GM10266 (cell line): ENCODE data around the gene BICDL2.
"Not testable (repeated sequence)": the region's sequence is repeated elsewhere in the genome, so short reads cannot be mapped to it uniquely, and the experiment has no call there.

ENCODE experiments used
- DNase-seq: peaks from one replicate; pipeline ENCODE4 v3.0.0; 2012; ENCODE audit errors: extremely low spot score
- TF ChIP-seq, protein P1 (sequence below): IDR thresholded peaks from 2 replicates; pipeline ENCODE4 v1.5.1; 2012; ENCODE audit warnings: mild to moderate bottlenecking, low read depth; ENCODE audit not compliant: control insufficient read depth, insufficient read depth; ENCODE audit errors: missing control alignments

BICDL2 gene

DNA sequence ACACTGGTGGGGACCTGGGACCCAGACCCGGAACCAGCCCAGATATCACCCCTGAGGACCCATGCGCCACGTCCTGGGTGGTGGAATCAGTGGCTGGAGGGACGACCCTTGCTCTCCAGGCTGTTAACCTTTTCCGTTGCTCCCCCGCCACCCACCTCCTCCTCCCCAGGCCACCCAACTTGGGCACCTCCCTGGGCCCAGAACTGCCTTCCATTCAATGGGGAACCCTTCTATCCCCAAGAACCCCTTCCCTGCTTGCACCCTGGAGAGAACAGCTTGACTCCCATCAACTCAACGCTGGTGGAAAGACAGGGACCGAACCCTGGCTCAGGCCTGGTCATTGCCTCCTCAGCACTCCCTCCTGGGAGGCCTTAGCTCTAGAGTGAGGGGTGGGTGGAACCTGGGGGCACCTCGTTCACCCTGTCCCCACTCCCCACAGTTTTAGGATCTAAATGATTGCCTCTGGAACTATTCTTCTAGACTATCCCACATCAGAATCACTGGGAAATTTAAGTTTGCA, 23.0 kb upstream of the BICDL2 start:
- TF ChIP-seq, protein P1, sequence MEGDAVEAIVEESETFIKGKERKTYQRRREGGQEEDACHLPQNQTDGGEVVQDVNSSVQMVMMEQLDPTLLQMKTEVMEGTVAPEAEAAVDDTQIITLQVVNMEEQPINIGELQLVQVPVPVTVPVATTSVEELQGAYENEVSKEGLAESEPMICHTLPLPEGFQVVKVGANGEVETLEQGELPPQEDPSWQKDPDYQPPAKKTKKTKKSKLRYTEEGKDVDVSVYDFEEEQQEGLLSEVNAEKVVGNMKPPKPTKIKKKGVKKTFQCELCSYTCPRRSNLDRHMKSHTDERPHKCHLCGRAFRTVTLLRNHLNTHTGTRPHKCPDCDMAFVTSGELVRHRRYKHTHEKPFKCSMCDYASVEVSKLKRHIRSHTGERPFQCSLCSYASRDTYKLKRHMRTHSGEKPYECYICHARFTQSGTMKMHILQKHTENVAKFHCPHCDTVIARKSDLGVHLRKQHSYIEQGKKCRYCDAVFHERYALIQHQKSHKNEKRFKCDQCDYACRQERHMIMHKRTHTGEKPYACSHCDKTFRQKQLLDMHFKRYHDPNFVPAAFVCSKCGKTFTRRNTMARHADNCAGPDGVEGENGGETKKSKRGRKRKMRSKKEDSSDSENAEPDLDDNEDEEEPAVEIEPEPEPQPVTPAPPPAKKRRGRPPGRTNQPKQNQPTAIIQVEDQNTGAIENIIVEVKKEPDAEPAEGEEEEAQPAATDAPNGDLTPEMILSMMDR = no peak
- no peak for DNase-seq

DNA sequence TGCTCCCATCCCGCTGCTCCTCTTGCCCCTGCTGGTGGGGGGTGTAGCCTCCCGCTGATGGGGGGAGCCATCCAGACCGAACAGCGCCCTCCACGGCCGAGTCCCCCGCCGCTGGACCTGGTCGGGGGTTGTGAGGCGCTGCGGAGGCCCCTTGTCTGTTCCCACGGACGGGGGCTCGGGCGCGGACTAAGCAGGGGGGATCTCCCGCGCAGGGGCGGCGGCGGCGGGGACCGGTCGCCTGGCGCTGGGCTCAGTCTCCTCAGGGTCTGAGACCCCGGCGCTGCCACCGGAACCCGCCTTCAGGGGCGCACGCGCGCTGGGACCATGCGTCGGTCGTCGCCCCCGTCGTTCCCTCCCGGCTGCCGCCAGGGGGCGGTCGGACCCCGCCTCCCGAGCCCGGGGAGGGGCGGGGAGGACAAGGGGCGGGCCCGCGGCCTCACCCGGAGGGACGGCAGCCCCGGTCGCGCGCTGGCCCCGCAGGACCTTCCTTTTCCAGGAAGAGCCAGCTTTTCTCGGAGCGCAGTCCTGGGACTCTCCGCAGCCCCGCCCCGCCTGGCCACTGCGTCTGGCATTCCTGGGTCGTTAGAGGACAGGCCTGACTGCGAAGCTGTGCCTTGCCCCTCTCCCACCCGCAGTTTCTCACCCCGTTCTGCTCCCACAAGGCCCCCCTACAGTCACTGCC, 22.4 kb upstream of the BICDL2 start:
- peak; percentile 96 for DNase-seq
- TF ChIP-seq, protein P1 = peak; percentile 96

- TF ChIP-seq, protein P1 = peak; percentile 68
- peak; percentile 84 for DNase-seq
These were observed 21.6 kb upstream of the BICDL2 start for GRCh38 chr16:3058139-3059030.

DNA sequence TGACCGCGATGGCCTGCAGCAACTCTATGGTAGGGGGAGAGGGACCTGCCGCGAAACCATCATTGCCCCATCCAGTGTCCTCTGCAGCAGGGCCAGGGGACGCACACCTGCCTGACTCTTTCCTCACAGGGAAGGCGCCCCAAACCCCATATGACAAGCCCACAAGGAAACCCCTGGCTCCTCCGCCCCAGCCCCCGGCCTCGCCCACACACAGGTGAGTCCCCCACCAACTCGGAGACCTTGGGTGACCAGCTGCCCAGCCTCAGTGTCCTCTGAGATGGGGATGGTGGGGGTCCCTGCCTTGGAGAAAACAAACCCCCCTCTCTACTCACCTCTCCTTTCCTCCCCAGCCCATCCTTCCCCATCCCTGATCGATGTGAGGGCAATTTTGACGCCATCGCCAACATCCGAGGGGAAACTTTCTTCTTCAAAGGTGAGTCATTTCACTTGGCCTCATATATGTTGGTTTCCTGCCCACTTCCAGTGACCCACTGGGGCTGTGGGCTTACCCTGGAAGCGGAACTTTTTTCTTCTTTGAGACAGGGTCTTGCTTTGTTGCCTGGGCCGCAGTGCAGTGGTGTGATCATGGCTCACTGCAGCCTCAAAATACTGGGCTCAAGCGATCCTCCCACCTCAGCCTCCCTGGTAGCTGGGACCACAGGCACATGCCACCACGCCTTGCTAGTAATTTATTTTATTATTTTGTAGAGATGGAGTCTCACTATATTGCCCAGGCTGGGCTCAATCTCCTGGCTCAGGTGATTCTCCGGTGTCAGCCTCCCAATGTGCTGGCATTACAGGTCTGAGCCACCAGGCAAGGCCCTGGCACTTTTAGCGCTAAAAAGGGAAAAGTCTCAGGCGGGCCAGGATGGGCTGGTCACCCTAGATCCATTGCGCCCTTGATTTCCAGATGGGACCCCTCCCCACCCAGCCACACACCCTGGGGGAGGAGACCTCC, 20.7 kb upstream of the BICDL2 start:
- TF ChIP-seq, protein P1 = no peak
- DNase-seq = no peak

DNA sequence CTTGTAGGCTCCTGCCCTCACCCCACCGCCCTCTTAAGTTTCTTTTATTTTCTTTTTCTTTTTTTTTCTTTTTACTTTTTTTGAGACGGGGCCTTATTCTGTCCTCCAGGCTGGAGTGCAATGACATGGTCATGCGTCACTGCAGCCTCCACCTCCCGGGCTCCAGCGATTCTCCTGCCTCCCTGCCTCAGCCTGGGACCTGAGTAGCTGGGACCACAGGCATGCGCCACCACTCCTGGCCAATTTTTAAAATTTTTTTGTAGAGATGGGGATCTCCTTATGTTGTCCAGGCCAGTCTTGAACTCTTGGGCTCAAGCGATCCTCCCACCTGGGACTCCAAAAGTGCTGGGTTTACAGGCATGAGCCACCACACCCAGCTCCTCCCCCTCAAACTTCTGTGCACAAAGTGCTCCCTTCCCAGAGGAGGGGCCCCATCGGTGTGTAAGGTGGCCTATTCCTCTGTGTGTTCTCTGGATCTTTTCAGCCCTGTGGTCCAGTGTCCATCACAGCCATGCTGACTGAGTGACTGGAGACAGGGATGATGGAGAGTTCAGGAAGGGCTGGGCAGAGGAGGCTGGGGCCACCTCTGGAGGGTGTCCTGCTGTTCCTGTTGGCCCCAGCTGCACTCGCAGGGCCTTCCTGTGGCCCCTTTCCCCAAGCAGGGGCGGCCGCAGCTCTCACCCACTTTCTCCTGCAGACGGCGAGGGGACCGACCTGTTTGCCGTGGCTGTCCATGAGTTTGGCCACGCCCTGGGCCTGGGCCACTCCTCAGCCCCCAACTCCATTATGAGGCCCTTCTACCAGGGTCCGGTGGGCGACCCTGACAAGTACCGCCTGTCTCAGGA, 19.8 kb upstream of the BICDL2 start:
- TF ChIP-seq, protein P1 = no peak
- DNase-seq = no peak

- DNase-seq = not testable (repeated sequence)
These were observed 19.0 kb upstream of the BICDL2 start for GRCh38 chr16:3055734-3056115.
